Prostate gland (tissue), 2 donors: ENCODE results near the gene MARCHF2. TPM values are rescaled to one million over a fixed set of nuclear protein-coding genes. Genes with fewer than 3 reads are reported as not detected.

ENCODE experiments used
- DNase-seq: peaks from one replicate; pipeline ENCODE4 v3.0.0-alpha.2; 2019; ENCODE audit warnings: low spot score
- H3K27ac ChIP-seq, 2 donors: fragments of 200-600 bp; sonication (generic); 2 replicates each; pipeline ENCODE4 v1.5.1; 2017 to 2019
- H3K27me3 ChIP-seq: fragments of 200-600 bp; sonication (generic); replicated peaks from 2 replicates; pipeline ENCODE4 v1.5.1; 2019; ENCODE audit not compliant: insufficient read depth
- H3K36me3 ChIP-seq, 2 donors: fragments of 200-600 bp; sonication (generic); 1 replicate in 1 of 2; 2 replicates in 1 of 2; pipeline versions ENCODE4 v1.5.1 to v1.8.1; 2017 to 2019
- H3K4me1 ChIP-seq: fragments of 200-600 bp; sonication (generic); replicated peaks from 2 replicates; pipeline ENCODE4 v1.5.1; 2019
- H3K4me3 ChIP-seq, 2 donors: fragments of 200-600 bp; sonication (generic); 2 replicates each; pipeline ENCODE4 v1.5.1; 2017 to 2019
- H3K9me3 ChIP-seq: fragments of 200-600 bp; sonication (generic); 2 replicates; pipeline ENCODE4 v1.5.1; 2017
- CTCF ChIP-seq, 4 experiments: fragments of 200-600 bp in 2 of 4; fragments of 450-650 bp in 2 of 4; sonication (generic) in 2 of 4; IDR thresholded peaks; 1 replicate in 3 of 4; 2 replicates in 1 of 4; pipeline ENCODE4 v1.5.1; 2016 to 2019; ENCODE audit warnings: antibody characterized with exemption in 4 of 4, mild to moderate bottlenecking in 2 of 4, moderate library complexity in 2 of 4
- POLR2A ChIP-seq: fragments of 450-650 bp; IDR thresholded peaks from one replicate; pipeline ENCODE4 v1.6.1; 2016; ENCODE audit warnings: antibody characterized with exemption, mild to moderate bottlenecking
- POLR2AphosphoS5 ChIP-seq: sonication (generic); formaldehyde crosslinking; IDR thresholded peaks from one replicate; pipeline ENCODE4 v1.6.1; 2017; ENCODE audit warnings: antibody characterized with exemption
- WGBS: methylation state at CpG from one replicate; pipeline ENCODE4 v1.1.5; 2018; 5-methylcytosine and 5-hydroxymethylcytosine counted together
- intact Hi-C: fragments of 100-400 bp; cut with DNase I; formaldehyde crosslinking; loops from one replicate; pipeline ENCODE4 v1.14.2; 2022
- total RNA-seq, 2 donors: library from RNA; depleted of rRNA; stranded (reverse); fragments of >200 nt; gene quantifications; one replicate each; pipeline ENCODE4 v1.1.0, GENCODE V29; 2016

MARCHF2 gene
- total RNA-seq, 2 donors from 2014 or later = 119 to 163 TPM

- TF ChIP-seq CTCF (IDR thresholded peaks at IDR 0.05) (no peak), POLR2AphosphoS5 (no peak), POLR2A (no peak)
- WGBS = 30% methylated on average over 1 of the region's 1 CpG
- H3K4me1 ChIP-seq = peaks cover 52% of the 10 kb centered on the region
- H3K4me3 ChIP-seq = no peak overlapping the region
- H3K27ac ChIP-seq = no peak overlapping the region
- H3K27me3 ChIP-seq = no peaks in the 10 kb centered on the region
- no peaks in the 10 kb centered on the region for H3K9me3 ChIP-seq
- intact Hi-C loops = no loop called here
- no peaks in the 10 kb centered on the region for H3K36me3 ChIP-seq
- no peak for DNase-seq
Observed at GRCh38 chr19:8457827-8458226, 44.7 kb downstream of the MARCHF2 start.

DNA sequence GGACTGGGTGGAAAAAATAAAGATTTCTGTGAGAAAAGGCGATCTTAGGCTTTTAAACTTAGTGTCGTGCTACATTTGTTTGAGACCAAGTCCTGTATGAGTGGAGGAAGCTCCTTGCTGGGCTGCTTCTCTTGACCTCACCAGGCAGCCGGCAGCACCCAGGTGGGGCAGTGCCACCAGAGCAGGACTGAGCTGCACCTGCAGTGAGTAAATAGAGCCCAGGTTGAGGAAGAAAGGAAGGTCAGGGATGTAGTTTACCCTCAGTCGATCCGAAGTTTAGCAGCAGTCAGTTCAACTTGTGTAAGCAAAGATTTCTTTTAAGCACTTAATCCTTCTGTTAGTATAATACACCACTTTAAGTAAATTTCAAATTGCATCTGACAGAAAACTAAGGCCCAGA is 45.3 kb downstream of the MARCHF2 start:
- no peaks in the 10 kb centered on the region for H3K27me3 ChIP-seq
- peak overlapping the region; percentile 10 to 25 for H3K27ac ChIP-seq
- no peak for DNase-seq
- WGBS = 34% methylated on average over 5 of the region's 5 CpGs
- intact Hi-C loops = no loop called here
- H3K36me3 ChIP-seq = no peaks in the 10 kb centered on the region
- H3K4me1 ChIP-seq = peaks cover 50% of the 10 kb centered on the region
- H3K4me3 ChIP-seq = no peak overlapping the region
- H3K9me3 ChIP-seq = no peaks in the 10 kb centered on the region
- TF ChIP-seq POLR2A (no peak), CTCF (IDR thresholded peaks at IDR 0.05) (no peak), POLR2AphosphoS5 (no peak)

DNA sequence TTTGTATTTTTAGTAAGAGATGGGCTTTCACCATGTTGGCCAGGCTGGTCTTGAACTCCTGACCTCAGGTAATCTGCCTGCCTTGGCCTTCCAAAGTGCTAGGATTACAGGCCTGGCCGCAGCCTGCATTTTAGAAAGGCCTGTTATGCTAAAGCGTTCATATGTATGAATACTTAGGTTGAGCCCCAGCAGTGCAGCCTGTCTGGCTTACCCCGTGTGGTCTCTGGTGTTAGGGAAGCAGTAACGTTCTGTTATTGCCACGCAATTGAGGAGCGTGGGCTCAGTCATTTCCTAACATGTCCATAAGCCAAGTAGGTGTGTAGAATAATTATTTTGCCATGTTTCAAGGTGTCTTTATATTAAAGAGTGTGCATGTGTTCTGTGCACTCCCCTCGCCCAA is 46.0 kb downstream of the MARCHF2 start:
- intact Hi-C loops = no loop called here
- Histone ChIP-seq H3K36me3 (peaks cover 0 to under 1% of the 10 kb centered on the region in 2 donors), H3K27me3 (no peaks in the 10 kb centered on the region), H3K4me1 (peaks cover 44% of the 10 kb centered on the region), H3K9me3 (no peaks in the 10 kb centered on the region), H3K27ac (peak overlapping the region; percentile 25 to 32), H3K4me3 (no peak overlapping the region)
- 55% methylated on average over 7 of the region's 7 CpGs for WGBS
- DNase-seq = no peak
- TF ChIP-seq POLR2AphosphoS5 = no peak
- TF ChIP-seq POLR2A = no peak
- no peak for TF ChIP-seq CTCF (IDR thresholded peaks at IDR 0.05)

DNA sequence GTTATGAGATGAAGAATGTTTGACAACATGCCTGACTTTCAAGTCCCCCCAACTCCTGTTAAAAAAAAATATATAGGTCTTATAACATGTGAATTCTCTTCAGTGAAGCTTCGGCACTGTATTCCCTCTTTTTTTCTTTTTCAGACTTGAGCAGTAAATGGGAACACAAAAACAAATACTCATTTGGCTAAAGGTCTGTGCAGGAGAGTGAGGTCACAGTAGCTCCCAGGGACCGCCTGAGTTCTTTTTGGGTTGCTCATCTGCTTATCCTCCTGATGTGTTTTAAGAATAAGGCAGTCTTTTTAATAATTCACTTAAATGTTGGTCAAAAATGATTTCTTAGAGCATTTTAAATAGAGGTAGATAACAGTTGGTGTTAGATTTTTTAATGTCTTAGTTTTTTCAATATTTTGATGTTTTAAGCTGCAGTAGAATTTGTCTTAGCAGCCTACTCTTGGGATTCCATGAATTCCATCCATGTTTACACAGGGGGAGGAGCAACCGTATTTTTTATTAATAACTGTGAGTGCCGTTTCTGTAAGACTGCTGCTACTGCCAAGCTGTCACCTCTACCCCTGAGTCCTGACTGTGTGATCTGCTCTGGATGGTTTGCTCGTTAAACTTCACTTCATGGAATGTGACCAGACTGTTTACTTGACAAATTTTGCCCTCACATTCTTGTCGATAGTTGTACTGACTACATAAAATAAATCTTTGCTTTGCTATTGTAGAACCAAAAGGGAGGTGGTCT is 46.6 kb downstream of the MARCHF2 start:
- Histone ChIP-seq H3K4me1 (peaks cover 38% of the 10 kb centered on the region), H3K27me3 (no peaks in the 10 kb centered on the region), H3K9me3 (no peaks in the 10 kb centered on the region), H3K27ac (peak overlapping the region; percentile 25 to 32), H3K4me3 (no peak overlapping the region), H3K36me3 (peaks cover 0 to 6% of the 10 kb centered on the region in 2 donors)
- no peak for DNase-seq
- WGBS = 16% methylated on average over 6 of the region's 6 CpGs
- TF ChIP-seq CTCF (IDR thresholded peaks at IDR 0.05) (no peak), POLR2AphosphoS5 (no peak), POLR2A (no peak)
- intact Hi-C loops = no loop called here
